Measurements from ENCODE around the gene LRRC28. TPM values are rescaled to one million over a fixed set of nuclear protein-coding genes. Genes with fewer than 3 reads are reported as not detected.
A peak's percentile ranks its signal among the peaks of the same experiment; 100 is the strongest.

LRRC28 gene
- total RNA-seq, 1 donor from 2014 or later: 22.9 TPM

DNA sequence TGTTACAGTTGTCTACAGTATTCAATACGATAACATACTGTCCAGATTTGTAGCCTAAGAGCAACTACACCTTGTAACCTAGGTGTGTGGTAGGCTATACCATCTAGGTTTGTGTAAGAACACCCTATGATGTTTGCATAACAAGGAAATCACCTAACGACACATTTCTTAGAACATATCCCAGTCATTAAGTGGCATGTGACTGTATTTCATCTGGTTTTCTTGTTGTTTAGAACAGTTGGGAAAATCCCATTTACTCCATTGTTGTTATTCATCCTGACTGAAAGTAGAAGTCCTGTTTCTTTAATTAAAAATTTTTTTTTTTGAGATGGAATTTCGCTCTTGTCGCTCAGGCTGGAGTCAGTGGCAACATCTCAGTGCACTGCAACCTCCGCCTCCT, 31.3 kb downstream of the LRRC28 start:
- DNase-seq: no peak
- peak overlapping the region; percentile 44 for H3K27ac ChIP-seq (replicated peaks)

DNA sequence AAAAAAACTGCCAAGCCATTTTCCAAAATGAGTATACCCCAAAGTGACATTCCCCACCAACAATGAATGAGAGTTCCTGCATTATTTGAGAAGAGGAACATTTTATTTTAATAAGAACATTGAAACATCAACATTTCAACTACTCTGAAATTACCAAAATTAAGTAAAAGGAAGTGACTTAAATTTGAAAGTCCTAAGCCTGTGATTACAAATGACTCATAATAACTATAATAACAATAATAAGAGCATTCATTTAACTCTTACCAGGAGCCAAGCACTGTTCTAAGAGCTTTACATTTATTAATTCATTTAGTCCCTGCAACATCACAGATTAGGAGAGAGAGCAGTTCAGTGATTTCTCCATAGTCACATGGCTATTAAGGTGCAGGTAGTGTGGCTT, 32.4 kb downstream of the LRRC28 start:
- H3K4me3 ChIP-seq: no peak overlapping the region
- no peaks in the 10 kb centered on the region for H3K27me3 ChIP-seq (ENCODE audit: low read depth)
- peaks cover 25% of the 10 kb centered on the region for H3K4me1 ChIP-seq
- no peak overlapping the region for H3K27ac ChIP-seq (replicated peaks)
- DNase-seq: no peak
- no peaks in the 10 kb centered on the region for H3K9me3 ChIP-seq (replicated peaks)
- intact Hi-C loops (cut with micrococcal nuclease): loop anchor here (10.0 kb wide), 1 partner anchor 471 kb away; no protein-coding TSS in a partner anchor
- H3K36me3 ChIP-seq: peaks cover 3% of the 10 kb centered on the region
- TF ChIP-seq, protein P1, sequence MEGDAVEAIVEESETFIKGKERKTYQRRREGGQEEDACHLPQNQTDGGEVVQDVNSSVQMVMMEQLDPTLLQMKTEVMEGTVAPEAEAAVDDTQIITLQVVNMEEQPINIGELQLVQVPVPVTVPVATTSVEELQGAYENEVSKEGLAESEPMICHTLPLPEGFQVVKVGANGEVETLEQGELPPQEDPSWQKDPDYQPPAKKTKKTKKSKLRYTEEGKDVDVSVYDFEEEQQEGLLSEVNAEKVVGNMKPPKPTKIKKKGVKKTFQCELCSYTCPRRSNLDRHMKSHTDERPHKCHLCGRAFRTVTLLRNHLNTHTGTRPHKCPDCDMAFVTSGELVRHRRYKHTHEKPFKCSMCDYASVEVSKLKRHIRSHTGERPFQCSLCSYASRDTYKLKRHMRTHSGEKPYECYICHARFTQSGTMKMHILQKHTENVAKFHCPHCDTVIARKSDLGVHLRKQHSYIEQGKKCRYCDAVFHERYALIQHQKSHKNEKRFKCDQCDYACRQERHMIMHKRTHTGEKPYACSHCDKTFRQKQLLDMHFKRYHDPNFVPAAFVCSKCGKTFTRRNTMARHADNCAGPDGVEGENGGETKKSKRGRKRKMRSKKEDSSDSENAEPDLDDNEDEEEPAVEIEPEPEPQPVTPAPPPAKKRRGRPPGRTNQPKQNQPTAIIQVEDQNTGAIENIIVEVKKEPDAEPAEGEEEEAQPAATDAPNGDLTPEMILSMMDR (IDR thresholded peaks at IDR 0.05; ENCODE audit: borderline replicate concordance): no peak

More for the DNA sequence above, 31.3 kb downstream of the LRRC28 start:
- Histone ChIP-seq H3K27me3 (ENCODE audit: low read depth) (no peaks in the 10 kb centered on the region), H3K4me1 (peaks cover 25% of the 10 kb centered on the region), H3K4me3 (no peak overlapping the region), H3K9me3 (replicated peaks) (no peaks in the 10 kb centered on the region), H3K36me3 (peaks cover 9% of the 10 kb centered on the region)
- intact Hi-C loops (cut with micrococcal nuclease): loop anchor here (10.0 kb wide), 1 partner anchor 472 kb away; no protein-coding TSS in a partner anchor
- TF ChIP-seq, protein P1 (IDR thresholded peaks at IDR 0.05; ENCODE audit: borderline replicate concordance): no peak

DNA sequence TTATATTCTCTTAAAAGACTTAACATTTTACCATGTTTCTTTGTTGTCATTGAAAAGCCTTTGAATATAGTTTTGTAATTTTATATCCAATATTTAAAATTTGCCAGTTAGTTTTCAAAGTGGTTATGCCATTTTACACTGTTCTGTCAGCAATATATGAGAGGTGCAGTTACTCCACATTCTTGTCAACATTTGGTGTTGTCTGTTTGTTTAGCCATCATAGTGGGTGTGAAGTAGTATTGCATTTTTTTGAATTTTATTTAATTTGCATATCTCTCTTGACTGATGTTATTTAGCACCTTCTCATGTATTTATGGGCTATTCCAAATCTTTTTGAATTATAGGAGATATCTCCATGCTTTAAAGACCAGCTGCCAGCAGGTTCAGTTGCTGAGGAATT, 40.4 kb downstream of the LRRC28 start:
- Histone ChIP-seq H3K27ac (replicated peaks) (no peak overlapping the region), H3K9me3 (replicated peaks) (no peaks in the 10 kb centered on the region), H3K36me3 (peaks cover 15% of the 10 kb centered on the region), H3K4me1 (peaks cover 6% of the 10 kb centered on the region), H3K4me3 (no peak overlapping the region), H3K27me3 (ENCODE audit: low read depth) (no peaks in the 10 kb centered on the region)
- TF ChIP-seq, protein P1 (IDR thresholded peaks at IDR 0.05; ENCODE audit: borderline replicate concordance): no peak
- intact Hi-C loops (cut with micrococcal nuclease): no loop called here
- no peak for DNase-seq

DNA sequence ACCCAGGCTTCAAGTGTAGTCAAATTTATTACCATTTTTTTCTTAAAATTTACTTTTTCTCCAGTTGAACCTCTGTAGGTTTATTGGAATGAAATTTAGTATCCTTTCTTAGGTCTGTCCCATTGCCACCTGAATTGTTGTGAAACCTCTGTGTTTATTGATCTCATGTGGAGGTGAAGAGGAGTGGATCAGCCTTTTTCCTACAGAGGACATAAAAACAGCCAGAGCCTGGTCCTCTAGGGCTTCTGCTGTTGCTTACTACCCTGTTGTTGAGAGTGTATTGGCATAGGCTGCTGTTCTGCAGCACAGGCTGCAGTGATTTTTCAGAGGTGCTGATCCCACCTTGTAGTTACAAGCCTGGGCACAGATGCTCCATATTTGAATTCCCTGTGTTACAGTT, 44.6 kb downstream of the LRRC28 start:
- Histone ChIP-seq H3K27ac (replicated peaks) (no peak overlapping the region), H3K4me1 (no peaks in the 10 kb centered on the region), H3K27me3 (ENCODE audit: low read depth) (no peaks in the 10 kb centered on the region), H3K9me3 (replicated peaks) (no peaks in the 10 kb centered on the region), H3K4me3 (no peak overlapping the region), H3K36me3 (peaks cover 11% of the 10 kb centered on the region)
- TF ChIP-seq, protein P1 (IDR thresholded peaks at IDR 0.05; ENCODE audit: borderline replicate concordance): no peak
- DNase-seq: no peak
- intact Hi-C loops (cut with micrococcal nuclease): no loop called here

DNA sequence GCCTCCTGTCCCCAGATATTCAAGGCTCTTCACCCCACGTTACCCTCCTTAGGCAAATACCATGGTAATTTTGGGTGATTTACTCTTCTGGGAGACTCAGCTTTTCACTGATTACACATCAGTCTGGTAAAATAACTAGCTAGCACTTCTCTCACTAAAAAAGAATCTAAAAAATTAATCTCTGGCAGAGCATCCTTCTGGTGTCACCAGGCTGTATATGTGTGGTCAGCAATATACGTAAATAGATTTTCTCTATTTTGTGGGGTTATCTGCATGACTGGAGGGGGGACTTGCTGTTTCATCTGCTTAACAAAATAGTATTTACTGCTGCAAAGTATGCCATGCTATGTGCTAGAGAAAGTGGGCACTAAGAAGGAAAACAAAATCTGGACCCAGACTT, 45.1 kb downstream of the LRRC28 start:
- H3K4me3 ChIP-seq: no peak overlapping the region
- intact Hi-C loops (cut with micrococcal nuclease): no loop called here
- no peak for DNase-seq
- no peak overlapping the region for H3K27ac ChIP-seq (replicated peaks)
- TF ChIP-seq, protein P1 (IDR thresholded peaks at IDR 0.05; ENCODE audit: borderline replicate concordance): no peak
- peaks cover 11% of the 10 kb centered on the region for H3K36me3 ChIP-seq
- H3K4me1 ChIP-seq: no peaks in the 10 kb centered on the region
- no peaks in the 10 kb centered on the region for H3K27me3 ChIP-seq (ENCODE audit: low read depth)
- H3K9me3 ChIP-seq (replicated peaks): no peaks in the 10 kb centered on the region

Data from left ventricle myocardium inferior (tissue), 1 donor.